Neural cell (in vitro differentiated cells): Measurements from ENCODE around the gene VGLL2. TPM values are rescaled to one million over a fixed set of nuclear protein-coding genes. Genes with fewer than 3 reads are reported as not detected.

Experiments used
- H2AFZ ChIP-seq: fragments of 200-600, 300-800 bp; sonication (generic), shearing (Covaris generic); 2 replicates; pipeline ENCODE4 v1.6.0; 2014; ENCODE audit warnings: low read depth, mild to moderate bottlenecking, antibody characterized with exemption, low read length, moderate library complexity
- H3F3A ChIP-seq: fragments of 200-600 bp; shearing (Covaris generic); 2 replicates; pipeline ENCODE4 v1.6.1; 2016; ENCODE audit warnings: mild to moderate bottlenecking, moderate library complexity, mixed read lengths, antibody characterized with exemption, low read length; ENCODE audit not compliant: insufficient read depth, poor library complexity, severe bottlenecking
- H3K27ac ChIP-seq: fragments of 200-600, 300-800 bp; sonication (generic), shearing (Covaris generic); 2 replicates; pipeline ENCODE4 v1.5.1; 2014; ENCODE audit warnings: mild to moderate bottlenecking, low read length, moderate library complexity
- H3K27me3 ChIP-seq: fragments of 300-800, 200-600 bp; sonication (generic), shearing (Covaris generic); 2 replicates; pipeline ENCODE4 v1.6.0; 2014; ENCODE audit warnings: mild to moderate bottlenecking, low read depth, low read length, moderate library complexity; ENCODE audit not compliant: insufficient read depth
- H3K36me3 ChIP-seq: fragments of 300-800, 200-600 bp; sonication (generic), shearing (Covaris generic); 2 replicates; pipeline ENCODE4 v1.5.1; 2014; ENCODE audit warnings: mild to moderate bottlenecking, antibody characterized with exemption, low read length, moderate library complexity; ENCODE audit not compliant: insufficient read depth
- H3K4me2 ChIP-seq: fragments of 300-800, 200-600 bp; sonication (generic), shearing (Covaris generic); 2 replicates; pipeline ENCODE4 v1.6.0; 2014; ENCODE audit warnings: mild to moderate bottlenecking, low read length
- H3K4me3 ChIP-seq: fragments of 300-800, 200-600 bp; sonication (generic), shearing (Covaris generic); 2 replicates; pipeline ENCODE4 v1.5.1; 2014; ENCODE audit warnings: mild to moderate bottlenecking, low read length, moderate library complexity
- H3K79me2 ChIP-seq: fragments of 200-600 bp; shearing (Covaris generic); replicated peaks from 2 replicates; pipeline ENCODE4 v1.6.0; 2014; ENCODE audit warnings: mild to moderate bottlenecking, low read length, moderate library complexity; ENCODE audit not compliant: insufficient read depth
- H3K9ac ChIP-seq: fragments of 300-800, 200-600 bp; sonication (generic), shearing (Covaris generic); 2 replicates; pipeline ENCODE4 v1.6.1; 2016; ENCODE audit warnings: mild to moderate bottlenecking, low read length, mixed read lengths
- H3K9me2 ChIP-seq: fragments of 200-600 bp; shearing (Covaris generic); 2 replicates; pipeline ENCODE4 v1.6.1; 2016; ENCODE audit warnings: mild to moderate bottlenecking, low read length, mixed read lengths; ENCODE audit not compliant: insufficient read depth
- H3K9me3 ChIP-seq: fragments of 200-600, 300-800 bp; sonication (generic), shearing (Covaris generic); 2 replicates; pipeline ENCODE4 v1.6.1; 2016; ENCODE audit warnings: mild to moderate bottlenecking, mixed run types, low read length, moderate library complexity, mixed read lengths
- H4K20me1 ChIP-seq: fragments of 200-600 bp; shearing (Covaris generic); 2 replicates; pipeline ENCODE4 v1.6.1; 2016; ENCODE audit warnings: mild to moderate bottlenecking, mixed run types; ENCODE audit not compliant: insufficient read depth
- CTCF ChIP-seq: fragments of 450-650 bp; IDR thresholded peaks from 2 replicates; pipeline ENCODE4 v1.5.1; 2014; ENCODE audit warnings: antibody characterized with exemption, mild to moderate bottlenecking, moderate library complexity; ENCODE audit not compliant: poor library complexity, severe bottlenecking
- EP300 ChIP-seq: fragments of 450-650 bp; conservative IDR thresholded peaks from 2 replicates; pipeline ENCODE4 v1.6.1; 2014; ENCODE audit warnings: antibody characterized with exemption, mild to moderate bottlenecking, moderate library complexity; ENCODE audit not compliant: poor library complexity, severe bottlenecking
- EZH2 ChIP-seq: fragments of 200-600, 300-800 bp; shearing (Covaris generic), sonication (generic); IDR thresholded peaks from 2 replicates; pipeline ENCODE4 v1.6.1; 2014; ENCODE audit warnings: antibody characterized with exemption, low read length, borderline replicate concordance, mild to moderate bottlenecking; ENCODE audit not compliant: insufficient read depth, poor library complexity, severe bottlenecking
- MXI1 ChIP-seq: fragments of 450-650 bp; conservative IDR thresholded peaks from 2 replicates; pipeline ENCODE4 v1.6.1; 2014; ENCODE audit warnings: antibody characterized with exemption, mild to moderate bottlenecking; ENCODE audit not compliant: poor library complexity, severe bottlenecking
- POLR2AphosphoS5 ChIP-seq: IDR thresholded peaks from 2 replicates; pipeline ENCODE4 v1.6.1; 2012
- RAD21 ChIP-seq: fragments of 450-650 bp; conservative IDR thresholded peaks from 2 replicates; pipeline ENCODE4 v1.6.1; 2014; ENCODE audit warnings: antibody characterized with exemption, mild to moderate bottlenecking, moderate library complexity
- REST ChIP-seq: IDR thresholded peaks from 2 replicates; pipeline ENCODE4 v1.6.1; 2012; ENCODE audit warnings: borderline replicate concordance
- SMC3 ChIP-seq: fragments of 450-650 bp; conservative IDR thresholded peaks from 2 replicates; pipeline ENCODE4 v1.6.1; 2014; ENCODE audit warnings: antibody characterized with exemption, mild to moderate bottlenecking, moderate library complexity; ENCODE audit not compliant: poor library complexity
- TAF1 ChIP-seq: IDR thresholded peaks from 2 replicates; pipeline ENCODE4 v1.6.1; 2012; ENCODE audit warnings: low read depth
- polyA plus RNA-seq: library from polyadenylated mRNA; depleted of rRNA; stranded (reverse); fragments of >200 nt; gene quantifications from 2 replicates; pipeline ENCODE4 v1.2.3, GENCODE V29; 2014

Gene VGLL2
- polyA plus RNA-seq, 1 donor from 2014 or later, result not detected

- TF ChIP-seq RAD21 (no peak), SMC3 (no peak)
- no peaks in the 10 kb centered on the region for H3K9me2 ChIP-seq
- H3F3A ChIP-seq, result no peaks in the 10 kb centered on the region
- no peaks in the 10 kb centered on the region for H4K20me1 ChIP-seq
- H3K9ac ChIP-seq, result no peak overlapping the region
- no peak overlapping the region for H3K4me3 ChIP-seq
- H3K27ac ChIP-seq, result no peak overlapping the region
- H3K9me3 ChIP-seq, result no peaks in the 10 kb centered on the region
- no peaks in the 10 kb centered on the region for H3K79me2 ChIP-seq
- no peak overlapping the region for H2AFZ ChIP-seq
- no peak overlapping the region for H3K4me2 ChIP-seq
- H3K27me3 ChIP-seq, result no peaks in the 10 kb centered on the region
- H3K36me3 ChIP-seq, result no peaks in the 10 kb centered on the region
Measured at GRCh38 chr6:117298941-117299340, 33.6 kb downstream of the VGLL2 start.

- Histone ChIP-seq H3K9ac (no peak overlapping the region), H4K20me1 (no peaks in the 10 kb centered on the region), H3K27me3 (no peaks in the 10 kb centered on the region), H3K79me2 (no peaks in the 10 kb centered on the region), H2AFZ (no peak overlapping the region), H3K36me3 (no peaks in the 10 kb centered on the region), H3K4me3 (no peak overlapping the region), H3K27ac (no peak overlapping the region), H3K9me2 (no peaks in the 10 kb centered on the region), H3F3A (no peaks in the 10 kb centered on the region), H3K4me2 (no peak overlapping the region), H3K9me3 (no peaks in the 10 kb centered on the region)
- no peak for TF ChIP-seq EZH2
- TF ChIP-seq TAF1, result no peak
- TF ChIP-seq CTCF, result no peak
- TF ChIP-seq REST, result no peak
- no peak for TF ChIP-seq SMC3
- no peak for TF ChIP-seq POLR2AphosphoS5
- no peak for TF ChIP-seq EP300
- TF ChIP-seq RAD21, result no peak
- no peak for TF ChIP-seq MXI1
Measured at GRCh38 chr6:117303323-117303722, 38.0 kb downstream of the VGLL2 start.

- Histone ChIP-seq H3K4me3 (no peak overlapping the region), H3K9me3 (no peaks in the 10 kb centered on the region), H3K79me2 (no peaks in the 10 kb centered on the region), H4K20me1 (no peaks in the 10 kb centered on the region), H3F3A (no peaks in the 10 kb centered on the region), H3K9ac (no peak overlapping the region), H3K4me2 (no peak overlapping the region), H3K36me3 (no peaks in the 10 kb centered on the region), H3K27me3 (no peaks in the 10 kb centered on the region), H3K27ac (no peak overlapping the region), H2AFZ (no peak overlapping the region), H3K9me2 (no peaks in the 10 kb centered on the region)
- no peak for TF ChIP-seq POLR2AphosphoS5
- no peak for TF ChIP-seq REST
- no peak for TF ChIP-seq CTCF
- no peak for TF ChIP-seq RAD21
- TF ChIP-seq TAF1, result no peak
- TF ChIP-seq MXI1, result no peak
- TF ChIP-seq SMC3, result no peak
- no peak for TF ChIP-seq EZH2
- no peak for TF ChIP-seq EP300
Measured at GRCh38 chr6:117304446-117304845, 39.1 kb downstream of the VGLL2 start.
